Uterus (tissue), 2 donors: ENCODE data around the gene CRMP1.

Experiments used
- CTCF ChIP-seq, 4 experiments: fragments of 200-600 bp in 2 of 4; fragments of 450-650 bp in 2 of 4; sonication (generic) in 2 of 4; IDR thresholded peaks; one replicate each; pipeline ENCODE4 v1.5.1; 2016 to 2019; ENCODE audit warnings: antibody characterized with exemption in 4 of 4, mild to moderate bottlenecking in 2 of 4, moderate library complexity in 1 of 4
- POLR2A ChIP-seq, 2 donors: fragments of 450-650 bp; IDR thresholded peaks; one replicate each; pipeline ENCODE4 v1.6.1; 2016; ENCODE audit warnings: antibody characterized with exemption in 2 of 2, mild to moderate bottlenecking in 1 of 2, moderate library complexity in 1 of 2

GRCh38 chr4:5916229-5916628 is 23.3 kb upstream of the CRMP1 start:
- no peak for TF ChIP-seq CTCF (IDR thresholded peaks at IDR 0.05)
- TF ChIP-seq POLR2A (IDR thresholded peaks at IDR 0.05): no peak
